ENCODE results near the gene TNFRSF14. TPM values are rescaled to one million over a fixed set of nuclear protein-coding genes. Genes with fewer than 3 reads are reported as not detected.

Gene TNFRSF14
- total and polyA plus RNA-seq, 2 experiments from 2014 or later, result not detected

- H3K27ac Mint-ChIP-seq, result no peak overlapping the region
- Histone ChIP-seq H3K79me2 (replicated peaks; ENCODE audit: insufficient read depth) (no peaks in the 10 kb centered on the region), H3K27ac (ENCODE audit: low read depth) (no peak overlapping the region), H3K36me3 (ENCODE audit: insufficient read depth) (no peaks in the 10 kb centered on the region), H3K9me2 (ENCODE audit: insufficient read depth) (no peaks in the 10 kb centered on the region), H3K4me3 (no peak overlapping the region), H3F3A (replicated peaks; ENCODE audit: low read depth) (no peaks in the 10 kb centered on the region), H4K20me1 (replicated peaks; ENCODE audit: insufficient read depth) (no peaks in the 10 kb centered on the region), H3K27me3 (ENCODE audit: insufficient read depth) (no peaks in the 10 kb centered on the region), H2AFZ (no peak overlapping the region), H3K4me2 (no peak overlapping the region), H3K4me1 (ENCODE audit: insufficient read depth) (no peaks in the 10 kb centered on the region; the same call in 1 of the 2 replicates)
- peaks cover 4% of the 10 kb centered on the region for H3K27me3 Mint-ChIP-seq (ENCODE audit: insufficient read depth, low read depth, poor library complexity)
- no peak for TF ChIP-seq STAT1 (IDR thresholded peaks at IDR 0.05; ENCODE audit: unreplicated experiment)
- no peak for TF ChIP-seq ZNF114 (CRISPR knock-in tag; IDR thresholded peaks at IDR 0.05)
- TF ChIP-seq ETS1 (IDR thresholded peaks at IDR 0.05), result no peak
- no peak for TF ChIP-seq POLR2AphosphoS5 (IDR thresholded peaks at IDR 0.05; ENCODE audit: low read depth)
- TF ChIP-seq CREB1 (CRISPR knock-in tag; IDR thresholded peaks at IDR 0.05; ENCODE audit: low read depth), result no peak
- H3K4me1 Mint-ChIP-seq, result no peaks in the 10 kb centered on the region
- DNase-seq (ENCODE audit: low spot score), result no peak
- no peaks in the 10 kb centered on the region for H3K9me3 Mint-ChIP-seq
- ATAC-seq, result no peak
- H3K4me3 Mint-ChIP-seq, result no peak overlapping the region
- H3K36me3 Mint-ChIP-seq (ENCODE audit: low read depth), result no peaks in the 10 kb centered on the region
Measured at GRCh38 chr1:2605509-2606395, 49.6 kb downstream of the TNFRSF14 start.

GRCh38 chr1:2606396-2606880 is 50.3 kb downstream of the TNFRSF14 start:
- Mint-ChIP-seq H3K4me1 (no peaks in the 10 kb centered on the region), H3K4me3 (no peak overlapping the region), H3K27ac (no peak overlapping the region), H3K36me3 (ENCODE audit: low read depth) (no peaks in the 10 kb centered on the region), H3K9me3 (no peaks in the 10 kb centered on the region), H3K27me3 (ENCODE audit: insufficient read depth, low read depth, poor library complexity) (peaks cover 4% of the 10 kb centered on the region)
- Histone ChIP-seq H3K9me2 (ENCODE audit: insufficient read depth) (no peaks in the 10 kb centered on the region), H3K27me3 (ENCODE audit: insufficient read depth) (no peaks in the 10 kb centered on the region), H4K20me1 (replicated peaks; ENCODE audit: insufficient read depth) (no peaks in the 10 kb centered on the region), H3F3A (replicated peaks; ENCODE audit: low read depth) (no peaks in the 10 kb centered on the region), H3K4me3 (no peak overlapping the region), H3K79me2 (replicated peaks; ENCODE audit: insufficient read depth) (no peaks in the 10 kb centered on the region), H3K4me2 (no peak overlapping the region), H3K36me3 (ENCODE audit: insufficient read depth) (no peaks in the 10 kb centered on the region), H3K27ac (ENCODE audit: low read depth) (no peak overlapping the region), H2AFZ (no peak overlapping the region), H3K4me1 (ENCODE audit: insufficient read depth) (no peaks in the 10 kb centered on the region; the same call in 1 of the 2 replicates)
- ATAC-seq (no peak), DNase-seq (ENCODE audit: low spot score) (no peak)
- TF ChIP-seq JUNB (IDR thresholded peaks at IDR 0.05; ENCODE audit: unreplicated experiment) (no peak), EZH2phosphoT487 (IDR thresholded peaks at IDR 0.05; ENCODE audit: unreplicated experiment) (no peak), ZNF462 (CRISPR knock-in tag; IDR thresholded peaks at IDR 0.05) (no peak), ETS1 (IDR thresholded peaks at IDR 0.05) (no peak), NANOG (IDR thresholded peaks at IDR 0.05; ENCODE audit: borderline replicate concordance) (no peak)
